GM12892 (cell line): ENCODE results near the gene SEPHS1.

ENCODE experiments used
- POLR2A ChIP-seq: IDR thresholded peaks from 2 replicates; pipeline ENCODE4 v1.6.1; 2011; ENCODE audit warnings: low read depth, low read length, control low read depth
- POLR2AphosphoS5 ChIP-seq: IDR thresholded peaks from 2 replicates; pipeline ENCODE4 v1.6.1; 2011; ENCODE audit warnings: low read depth, low read length, control low read depth

DNA sequence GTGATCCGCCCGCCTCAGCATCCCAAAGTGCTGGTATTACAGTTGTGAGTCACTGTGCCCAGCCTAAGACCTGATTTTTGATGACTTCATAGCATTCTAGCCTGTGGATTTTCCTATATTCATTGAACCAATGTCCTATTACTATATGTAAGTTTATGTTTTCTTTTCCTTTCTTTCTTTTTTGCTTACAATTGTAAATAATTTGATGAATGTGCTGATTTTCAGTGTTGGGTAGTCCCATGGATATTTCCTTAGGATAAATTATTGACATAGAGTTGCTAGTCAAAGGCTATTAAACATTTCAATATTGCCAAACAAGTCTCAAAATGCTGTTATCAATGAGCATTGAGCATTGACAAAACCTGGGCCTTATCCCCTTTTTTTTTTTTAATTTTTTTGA, 38.3 kb downstream of the SEPHS1 start:
- TF ChIP-seq POLR2A, result no peak
- no peak for TF ChIP-seq POLR2AphosphoS5
